GM18519 (cell line): ENCODE results near the gene RAB17.

Experiments used
- ATAC-seq: cut with Tn5 transposase; IDR thresholded peaks from one replicate; pipeline ENCODE4 v1.9.1; 2021; ENCODE audit warnings: mild to moderate bottlenecking, moderate library complexity; ENCODE audit not compliant: unreplicated experiment, low FRiP score

RAB17 gene

GRCh38 chr2:237540223-237540775 lies 50.2 kb downstream of the RAB17 start:
- ATAC-seq = no peak

GRCh38 chr2:237539681-237540080 lies 50.9 kb downstream of the RAB17 start:
- ATAC-seq = no peak

- ATAC-seq = no peak
Observed at GRCh38 chr2:237538901-237539300, 51.6 kb downstream of the RAB17 start.

- no peak for ATAC-seq
Observed at GRCh38 chr2:237538001-237538720, 52.4 kb downstream of the RAB17 start.

GRCh38 chr2:237536617-237537016 lies 53.9 kb downstream of the RAB17 start:
- no peak for ATAC-seq

GRCh38 chr2:237536083-237536415 lies 54.5 kb downstream of the RAB17 start:
- no peak for ATAC-seq

- no peak for ATAC-seq
Observed at GRCh38 chr2:237535385-237536082, 55.0 kb downstream of the RAB17 start.

GRCh38 chr2:237534380-237534779 lies 56.2 kb downstream of the RAB17 start:
- ATAC-seq = no peak

- ATAC-seq = no peak
Observed at GRCh38 chr2:237533668-237534161, 56.8 kb downstream of the RAB17 start.

GRCh38 chr2:237532160-237532559 lies 58.4 kb downstream of the RAB17 start:
- no peak for ATAC-seq

GRCh38 chr2:237530472-237531433 lies 59.8 kb downstream of the RAB17 start:
- ATAC-seq = no peak

- ATAC-seq = peak; percentile 75
Observed at GRCh38 chr2:237529452-237530402, 60.8 kb downstream of the RAB17 start.

- ATAC-seq = no peak
Observed at GRCh38 chr2:237527766-237528165, 62.8 kb downstream of the RAB17 start.

- ATAC-seq = no peak
Observed at GRCh38 chr2:237527233-237527632, 63.3 kb downstream of the RAB17 start.

- no peak for ATAC-seq
Observed at GRCh38 chr2:237525559-237526157, 64.9 kb downstream of the RAB17 start.

GRCh38 chr2:237524631-237525030 lies 65.9 kb downstream of the RAB17 start:
- no peak for ATAC-seq
